HG02852 (cell line): ENCODE data around the gene CNOT3.
A peak's percentile ranks its signal among the peaks of the same experiment; 100 is the strongest.
"Not testable (repeated sequence)": the region's sequence is repeated elsewhere in the genome, so short reads cannot be mapped to it uniquely, and the experiment has no call there.

ENCODE experiments used
- ATAC-seq: cut with Tn5 transposase; IDR thresholded peaks from one replicate; pipeline ENCODE4 v1.9.1; 2021; ENCODE audit warnings: mild to moderate bottlenecking, moderate library complexity; ENCODE audit not compliant: unreplicated experiment

CNOT3 gene

GRCh38 chr19:54189735-54190502 lies 52.4 kb downstream of the CNOT3 start:
- ATAC-seq = peak; percentile 48

DNA sequence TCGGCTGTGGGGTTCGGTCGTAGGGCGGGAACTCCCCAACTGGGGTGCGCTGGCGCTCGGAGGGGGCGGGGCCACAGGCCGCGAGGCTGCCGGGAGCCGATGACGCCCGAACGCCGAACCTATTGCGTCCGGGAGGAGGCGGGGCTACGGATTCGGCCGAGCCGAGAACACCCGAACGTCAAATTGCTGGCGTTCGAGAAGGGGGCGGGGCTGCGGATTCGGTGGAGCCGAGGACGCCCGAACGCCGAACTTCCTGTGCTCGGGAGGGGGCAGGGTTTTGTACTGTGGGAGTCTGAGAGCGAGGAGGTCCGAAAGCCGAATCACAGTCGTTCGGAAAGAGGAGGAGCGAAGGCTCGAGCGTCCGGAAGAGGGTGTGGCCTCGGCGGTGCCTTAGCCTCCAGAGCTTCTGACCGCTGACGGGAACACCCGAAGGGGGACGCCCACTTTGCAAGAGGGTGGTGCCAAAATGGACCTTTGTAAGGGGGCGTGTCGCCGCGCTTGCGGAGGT lies 53.0 kb downstream of the CNOT3 start:
- ATAC-seq = peak; percentile 39

DNA sequence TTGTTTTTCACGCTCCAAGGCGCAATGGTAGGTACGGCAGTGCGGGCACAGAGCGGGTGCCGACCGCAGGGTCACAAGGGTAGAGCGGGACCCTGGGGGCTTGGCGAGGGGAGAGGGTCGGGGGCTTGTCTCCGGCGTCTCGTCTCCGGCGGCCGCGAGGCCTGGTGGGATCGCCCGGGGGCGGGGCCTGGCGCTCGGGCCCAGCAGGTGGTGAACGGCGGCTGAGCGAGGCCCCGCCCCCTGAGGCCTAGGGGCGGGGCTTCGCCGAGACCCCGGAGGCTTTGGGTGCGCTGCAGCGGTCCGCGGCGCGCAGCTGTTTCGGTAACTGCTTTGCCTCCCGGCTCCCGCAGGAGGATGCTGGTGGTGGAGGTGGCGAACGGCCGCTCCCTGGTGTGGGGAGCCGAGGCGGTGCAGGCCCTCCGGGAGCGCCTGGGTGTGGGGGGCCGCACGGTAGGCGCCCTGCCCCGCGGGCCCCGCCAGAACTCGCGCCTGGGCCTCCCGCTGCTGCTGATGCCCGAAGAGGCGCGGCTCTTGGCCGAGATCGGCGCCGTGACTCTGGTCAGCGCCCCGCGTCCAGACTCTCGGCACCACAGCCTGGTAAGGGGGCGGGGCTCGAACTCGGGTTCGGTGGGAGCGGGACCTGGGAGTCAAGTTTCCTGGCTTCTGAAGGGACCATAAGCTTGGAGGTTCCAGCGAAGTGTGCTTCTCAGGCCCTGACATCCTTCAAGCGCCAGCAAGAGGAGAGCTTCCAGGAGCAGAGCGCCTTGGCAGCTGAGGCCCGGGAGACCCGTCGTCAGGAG lies 53.6 kb downstream of the CNOT3 start, which contains the start of gene TSEN34:
TSEN34 (plus strand) TSS at position 298 of the 800 bp plus-strand sequence; CDS start at position 355, 57 bp downstream.
- ATAC-seq = peak; percentile 27

GRCh38 chr19:54191811-54192453 lies 54.4 kb downstream of the CNOT3 start:
- ATAC-seq = no peak

DNA sequence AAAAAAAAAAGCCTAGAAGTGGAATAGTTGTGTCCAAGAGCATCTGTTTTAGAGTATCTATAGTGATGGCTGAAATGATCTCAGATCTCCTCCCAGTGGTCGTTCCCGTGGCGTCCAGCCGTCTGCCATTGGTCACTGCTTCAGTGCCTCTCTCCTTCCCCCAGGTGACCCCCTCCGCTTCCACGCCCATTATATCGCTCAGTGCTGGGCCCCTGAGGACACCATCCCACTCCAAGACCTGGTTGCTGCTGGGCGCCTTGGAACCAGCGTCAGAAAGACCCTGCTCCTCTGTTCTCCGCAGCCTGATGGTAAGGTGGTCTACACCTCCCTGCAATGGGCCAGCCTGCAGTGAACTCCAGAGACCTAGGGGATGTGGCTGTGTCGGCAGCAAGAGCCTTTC lies 55.4 kb downstream of the CNOT3 start:
- no peak for ATAC-seq

DNA sequence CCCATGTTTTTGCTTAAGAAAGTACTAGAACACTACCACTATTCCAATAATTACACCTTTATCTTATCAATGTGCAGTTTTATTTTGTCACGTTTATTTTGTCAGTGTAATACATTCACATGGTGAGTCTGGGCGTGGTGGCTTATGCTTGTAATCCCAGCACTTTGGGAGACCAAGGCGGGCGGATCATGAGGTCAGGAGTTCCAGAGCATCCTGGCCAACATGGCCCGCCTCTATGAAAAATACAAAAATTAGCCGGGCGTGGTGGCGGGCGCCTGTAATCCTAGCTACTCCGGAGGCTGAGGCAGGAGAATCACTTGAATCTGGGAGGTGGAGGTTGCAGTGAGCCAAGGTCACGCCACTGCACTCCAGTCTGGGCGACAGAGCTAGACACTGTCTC lies 56.9 kb downstream of the CNOT3 start:
- not testable (repeated sequence) for ATAC-seq

- ATAC-seq = no peak
Measured at GRCh38 chr19:54196536-54196935, 59.0 kb downstream of the CNOT3 start.

DNA sequence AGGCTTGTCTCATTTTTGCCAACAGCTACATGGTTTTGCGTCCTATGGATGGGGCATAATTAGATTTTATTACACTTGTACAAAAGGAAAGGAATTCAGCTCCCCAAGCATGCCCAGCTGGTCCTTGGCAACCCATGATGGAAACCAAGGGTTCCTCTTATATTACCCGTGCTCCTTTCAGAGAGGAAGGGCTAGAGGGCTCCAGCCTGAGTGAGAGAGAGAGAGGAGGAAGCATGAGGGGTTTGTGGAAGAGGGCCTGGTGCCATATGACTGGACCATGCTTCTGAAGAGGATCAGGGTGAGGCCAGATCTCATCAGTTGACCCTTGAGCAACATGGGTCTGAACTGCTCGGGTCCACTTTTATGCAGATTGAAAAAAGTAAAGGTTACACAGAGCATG lies 59.6 kb downstream of the CNOT3 start:
- no peak for ATAC-seq

DNA sequence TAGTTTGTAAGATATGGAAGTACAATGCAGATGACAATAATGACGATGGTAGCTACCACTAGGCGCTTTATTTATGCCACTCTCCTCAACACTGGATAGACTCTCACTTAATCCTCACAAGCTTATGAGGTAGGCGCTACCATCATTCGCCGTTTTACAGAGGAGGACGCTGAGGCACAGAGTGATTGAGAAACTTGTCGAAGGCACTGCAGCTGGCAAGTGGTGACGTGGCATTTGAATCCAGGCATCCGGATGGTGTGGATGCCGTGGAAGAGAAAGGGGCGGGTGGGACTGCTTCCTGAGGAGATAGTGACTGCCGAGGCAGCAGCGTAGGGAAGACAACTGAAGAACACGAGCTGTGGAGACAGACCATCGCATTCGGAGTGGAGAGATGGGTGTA lies 61.8 kb downstream of the CNOT3 start:
- ATAC-seq = no peak

- peak; percentile 9 for ATAC-seq
Measured at GRCh38 chr19:54201172-54201701, 63.7 kb downstream of the CNOT3 start.

DNA sequence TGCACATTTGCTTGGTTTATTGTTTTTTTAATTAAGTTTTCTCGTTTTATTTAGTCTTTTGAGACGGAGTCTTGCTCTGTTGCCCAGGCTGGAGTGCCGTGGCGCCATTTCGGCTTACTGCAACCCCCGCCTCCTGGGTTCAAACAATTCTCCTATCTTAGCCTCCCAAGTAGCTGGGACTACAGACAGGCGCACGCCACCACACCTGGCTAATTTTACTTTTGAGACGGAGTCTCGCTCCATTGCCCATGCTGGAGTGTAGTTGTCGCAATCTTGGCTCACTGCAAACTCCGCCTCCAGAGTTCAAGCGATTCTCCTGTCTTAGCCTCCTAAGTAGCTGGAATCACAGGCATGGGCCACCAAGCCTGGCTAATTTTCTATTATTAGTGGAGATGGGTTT lies 64.4 kb downstream of the CNOT3 start:
- no peak for ATAC-seq

- no peak for ATAC-seq
Measured at GRCh38 chr19:54203151-54203611, 65.6 kb downstream of the CNOT3 start.

GRCh38 chr19:54204767-54205468 lies 67.4 kb downstream of the CNOT3 start:
- no peak for ATAC-seq
